Activated naive CD4-positive, alpha-beta T cell (primary cell): ENCODE data around the gene CTAGE15.
"Not testable (repeated sequence)": the region's sequence is repeated elsewhere in the genome, so short reads cannot be mapped to it uniquely, and the experiment has no call there.

Source experiments
- DNase-seq, 4 experiments: peaks; one replicate each; lab custom pipeline; 2025; lab: John Stamatoyannopoulos, UW

The CTAGE15 gene

DNA sequence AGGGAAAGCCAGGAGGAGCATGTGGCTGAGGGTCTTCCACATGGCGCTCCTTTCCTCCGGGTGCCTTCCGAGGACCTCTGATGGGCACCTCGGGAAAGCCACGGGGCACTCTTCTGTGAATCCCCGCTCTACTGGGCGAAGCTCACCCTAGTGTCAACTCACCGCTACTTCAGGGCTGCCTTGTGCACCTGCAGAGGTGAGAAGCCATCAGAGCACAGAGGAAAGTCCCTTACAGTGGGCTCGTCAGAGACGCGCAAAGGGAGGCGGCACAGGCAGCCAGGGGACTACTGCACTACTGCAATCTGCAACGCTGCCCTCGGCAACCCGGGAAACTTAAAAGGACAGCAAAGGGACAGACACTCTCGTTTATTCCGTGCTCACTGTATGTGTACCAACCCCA lies 50.5 kb downstream of the CTAGE15 start:
- not testable (repeated sequence) for DNase-seq
